GM23338 (cell line): ENCODE results near the gene KIF1C.

Experiments
- CTCF ChIP-seq, 2 experiments: fragments of 200-600 bp in 1 of 2; sonication (generic) in 1 of 2; conservative IDR thresholded peaks; 2 replicates each; pipeline versions ENCODE4 v1.5.1 to v1.6.1; 2016 to 2017; ENCODE audit warnings: antibody characterized with exemption in 2 of 2, low read depth in 2 of 2, mild to moderate bottlenecking in 2 of 2, moderate library complexity in 1 of 2
- EZH2 ChIP-seq: fragments of 200-600 bp; sonication (generic); IDR thresholded peaks from one replicate; pipeline ENCODE4 v1.8.0; 2017; ENCODE audit warnings: antibody characterized with exemption, mild to moderate bottlenecking, low read depth; ENCODE audit not compliant: unreplicated experiment
- EZH2phosphoT487 ChIP-seq: fragments of 200-600 bp; sonication (generic); IDR thresholded peaks from one replicate; pipeline ENCODE4 v1.8.1; 2018; ENCODE audit warnings: antibody characterized with exemption; ENCODE audit not compliant: unreplicated experiment
- JUNB ChIP-seq: IDR thresholded peaks from one replicate; pipeline ENCODE4 v1.6.1; 2016; ENCODE audit warnings: antibody characterized with exemption; ENCODE audit not compliant: unreplicated experiment
- POLR2AphosphoS5 ChIP-seq: IDR thresholded peaks from 2 replicates; pipeline ENCODE4 v1.6.1; 2016; ENCODE audit warnings: antibody characterized with exemption, low read depth
- REST ChIP-seq: IDR thresholded peaks from one replicate; pipeline ENCODE4 v1.6.1; 2018; ENCODE audit warnings: antibody characterized with exemption; ENCODE audit not compliant: unreplicated experiment
- STAT1 ChIP-seq: IDR thresholded peaks from one replicate; pipeline ENCODE4 v1.6.1; 2016; ENCODE audit warnings: antibody characterized with exemption; ENCODE audit not compliant: unreplicated experiment
- ZNF114 ChIP-seq: fragments of 250-450 bp; sonication (Bioruptor Pico); IDR thresholded peaks from 2 replicates; pipeline ENCODE4 v1.5.0; 2020; ENCODE audit warnings: mild to moderate bottlenecking, moderate library complexity
- TF ChIP-seq, protein P1 (sequence below): IDR thresholded peaks from 2 replicates; pipeline ENCODE4 v1.6.1; 2016; ENCODE audit warnings: antibody characterized with exemption

GRCh38 chr17:4958102-4958501, 39.6 kb upstream of the KIF1C start:
- TF ChIP-seq CTCF (conservative IDR thresholded peaks at IDR 0.05; ENCODE audit: low read depth in 2 of 2) (no peak), POLR2AphosphoS5 (no peak), ZNF114 (no peak), JUNB (no peak), STAT1 (no peak), EZH2 (no peak), EZH2phosphoT487 (no peak), REST (no peak)
- TF ChIP-seq, protein P1, sequence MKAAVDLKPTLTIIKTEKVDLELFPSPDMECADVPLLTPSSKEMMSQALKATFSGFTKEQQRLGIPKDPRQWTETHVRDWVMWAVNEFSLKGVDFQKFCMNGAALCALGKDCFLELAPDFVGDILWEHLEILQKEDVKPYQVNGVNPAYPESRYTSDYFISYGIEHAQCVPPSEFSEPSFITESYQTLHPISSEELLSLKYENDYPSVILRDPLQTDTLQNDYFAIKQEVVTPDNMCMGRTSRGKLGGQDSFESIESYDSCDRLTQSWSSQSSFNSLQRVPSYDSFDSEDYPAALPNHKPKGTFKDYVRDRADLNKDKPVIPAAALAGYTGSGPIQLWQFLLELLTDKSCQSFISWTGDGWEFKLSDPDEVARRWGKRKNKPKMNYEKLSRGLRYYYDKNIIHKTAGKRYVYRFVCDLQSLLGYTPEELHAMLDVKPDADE = no peak
